Osteocyte (in vitro differentiated cells): ENCODE measurements around the gene MRPL14. TPM values are rescaled to one million over a fixed set of nuclear protein-coding genes. Genes with fewer than 3 reads are reported as not detected.
A peak's percentile ranks its signal among the peaks of the same experiment; 100 is the strongest.

ENCODE experiments used
- DNase-seq: peaks from one replicate; pipeline ENCODE4 v3.0.0; 2021; ENCODE audit warnings: mixed read lengths; ENCODE audit not compliant: unreplicated experiment; ENCODE audit errors: extremely low spot score
- H3K27ac Mint-ChIP-seq: one replicate; pipeline ENCODE4 v1.8.0; 2021; ENCODE audit warnings: mild to moderate bottlenecking, mixed read lengths; ENCODE audit not compliant: unreplicated experiment
- H3K27me3 Mint-ChIP-seq: one replicate; pipeline ENCODE4 v1.8.0; 2021; ENCODE audit warnings: mixed read lengths; ENCODE audit not compliant: unreplicated experiment
- H3K36me3 Mint-ChIP-seq: one replicate; pipeline ENCODE4 v1.8.0; 2021; ENCODE audit warnings: mixed read lengths; ENCODE audit not compliant: unreplicated experiment
- H3K4me1 Mint-ChIP-seq: one replicate; pipeline ENCODE4 v1.8.0; 2021; ENCODE audit warnings: mixed read lengths; ENCODE audit not compliant: unreplicated experiment
- H3K4me3 Mint-ChIP-seq: one replicate; pipeline ENCODE4 v1.8.0; 2021; ENCODE audit warnings: mild to moderate bottlenecking, moderate library complexity, mixed read lengths; ENCODE audit not compliant: unreplicated experiment
- H3K9me3 Mint-ChIP-seq: one replicate; pipeline ENCODE4 v1.8.0; 2021; ENCODE audit warnings: mixed read lengths; ENCODE audit not compliant: unreplicated experiment
- total RNA-seq: library from RNA; stranded (reverse); gene quantifications from 2 replicates; pipeline ENCODE4 v1.2.1, GENCODE V29; 2021
- TF ChIP-seq, protein P1 (sequence below): fragments of 200-600 bp; sonication (generic); IDR thresholded peaks from 2 replicates; pipeline ENCODE4 v1.5.0; 2021; ENCODE audit warnings: antibody characterized with exemption, mild to moderate bottlenecking, moderate library complexity

Gene MRPL14
- total RNA-seq, 1 donor from 2014 or later: 36.5 TPM

DNA sequence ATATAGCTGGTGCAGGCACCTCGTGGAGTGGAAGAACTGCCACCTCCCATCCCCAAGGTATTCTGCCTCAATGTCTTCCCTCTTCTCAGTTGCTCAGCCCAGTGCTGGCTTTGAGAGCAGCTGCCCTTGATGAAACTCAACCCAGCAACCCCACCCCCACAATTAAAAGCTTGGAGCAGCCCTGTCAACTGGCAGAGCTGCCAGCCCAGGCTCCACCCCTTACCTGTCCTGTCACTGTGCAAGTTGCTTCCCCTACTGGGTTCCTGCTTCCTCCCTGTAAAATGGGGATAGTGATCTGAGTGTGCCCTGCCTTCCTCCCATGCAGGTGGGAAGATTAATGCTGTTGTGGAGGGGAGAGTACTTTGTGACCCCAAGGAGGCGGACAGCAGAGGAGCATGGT is 4.6 kb upstream of the MRPL14 start:
- H3K27ac Mint-ChIP-seq: peak overlapping the region; percentile 29
- TF ChIP-seq, protein P1, sequence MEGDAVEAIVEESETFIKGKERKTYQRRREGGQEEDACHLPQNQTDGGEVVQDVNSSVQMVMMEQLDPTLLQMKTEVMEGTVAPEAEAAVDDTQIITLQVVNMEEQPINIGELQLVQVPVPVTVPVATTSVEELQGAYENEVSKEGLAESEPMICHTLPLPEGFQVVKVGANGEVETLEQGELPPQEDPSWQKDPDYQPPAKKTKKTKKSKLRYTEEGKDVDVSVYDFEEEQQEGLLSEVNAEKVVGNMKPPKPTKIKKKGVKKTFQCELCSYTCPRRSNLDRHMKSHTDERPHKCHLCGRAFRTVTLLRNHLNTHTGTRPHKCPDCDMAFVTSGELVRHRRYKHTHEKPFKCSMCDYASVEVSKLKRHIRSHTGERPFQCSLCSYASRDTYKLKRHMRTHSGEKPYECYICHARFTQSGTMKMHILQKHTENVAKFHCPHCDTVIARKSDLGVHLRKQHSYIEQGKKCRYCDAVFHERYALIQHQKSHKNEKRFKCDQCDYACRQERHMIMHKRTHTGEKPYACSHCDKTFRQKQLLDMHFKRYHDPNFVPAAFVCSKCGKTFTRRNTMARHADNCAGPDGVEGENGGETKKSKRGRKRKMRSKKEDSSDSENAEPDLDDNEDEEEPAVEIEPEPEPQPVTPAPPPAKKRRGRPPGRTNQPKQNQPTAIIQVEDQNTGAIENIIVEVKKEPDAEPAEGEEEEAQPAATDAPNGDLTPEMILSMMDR: no peak
- no peaks in the 10 kb centered on the region for H3K9me3 Mint-ChIP-seq
- DNase-seq: no peak
- H3K4me1 Mint-ChIP-seq: peaks cover 32% of the 10 kb centered on the region
- no peaks in the 10 kb centered on the region for H3K27me3 Mint-ChIP-seq
- no peak overlapping the region for H3K4me3 Mint-ChIP-seq
- peaks cover 13% of the 10 kb centered on the region for H3K36me3 Mint-ChIP-seq

DNA sequence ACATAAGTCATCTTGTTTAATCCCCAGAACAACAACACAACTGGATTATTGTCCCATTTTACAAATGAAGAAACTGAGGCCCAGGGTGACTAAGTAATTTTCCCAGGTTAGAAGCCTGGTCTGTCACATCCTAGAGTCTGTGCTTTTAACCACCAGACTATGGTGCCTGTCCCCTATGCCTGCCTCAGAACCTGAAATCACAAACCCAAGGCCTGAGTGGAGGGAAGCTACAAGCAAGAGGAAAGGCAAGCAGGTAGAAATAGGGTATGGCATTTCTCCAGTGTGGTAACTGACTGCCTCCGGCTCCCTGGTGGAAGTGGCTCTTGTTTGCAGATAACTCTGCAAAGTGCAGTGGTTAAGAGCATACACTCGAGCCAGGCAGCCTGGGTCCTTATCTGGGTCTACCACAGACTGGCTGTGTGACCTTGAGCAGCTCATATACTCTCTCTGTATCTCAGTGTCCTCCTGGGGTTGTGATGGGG is 2.6 kb upstream of the MRPL14 start:
- TF ChIP-seq, protein P1: no peak
- H3K36me3 Mint-ChIP-seq: peaks cover 4% of the 10 kb centered on the region
- no peak overlapping the region for H3K4me3 Mint-ChIP-seq
- DNase-seq: no peak
- H3K4me1 Mint-ChIP-seq: peaks cover 50% of the 10 kb centered on the region
- no peaks in the 10 kb centered on the region for H3K27me3 Mint-ChIP-seq
- no peaks in the 10 kb centered on the region for H3K9me3 Mint-ChIP-seq
- no peak overlapping the region for H3K27ac Mint-ChIP-seq

DNA sequence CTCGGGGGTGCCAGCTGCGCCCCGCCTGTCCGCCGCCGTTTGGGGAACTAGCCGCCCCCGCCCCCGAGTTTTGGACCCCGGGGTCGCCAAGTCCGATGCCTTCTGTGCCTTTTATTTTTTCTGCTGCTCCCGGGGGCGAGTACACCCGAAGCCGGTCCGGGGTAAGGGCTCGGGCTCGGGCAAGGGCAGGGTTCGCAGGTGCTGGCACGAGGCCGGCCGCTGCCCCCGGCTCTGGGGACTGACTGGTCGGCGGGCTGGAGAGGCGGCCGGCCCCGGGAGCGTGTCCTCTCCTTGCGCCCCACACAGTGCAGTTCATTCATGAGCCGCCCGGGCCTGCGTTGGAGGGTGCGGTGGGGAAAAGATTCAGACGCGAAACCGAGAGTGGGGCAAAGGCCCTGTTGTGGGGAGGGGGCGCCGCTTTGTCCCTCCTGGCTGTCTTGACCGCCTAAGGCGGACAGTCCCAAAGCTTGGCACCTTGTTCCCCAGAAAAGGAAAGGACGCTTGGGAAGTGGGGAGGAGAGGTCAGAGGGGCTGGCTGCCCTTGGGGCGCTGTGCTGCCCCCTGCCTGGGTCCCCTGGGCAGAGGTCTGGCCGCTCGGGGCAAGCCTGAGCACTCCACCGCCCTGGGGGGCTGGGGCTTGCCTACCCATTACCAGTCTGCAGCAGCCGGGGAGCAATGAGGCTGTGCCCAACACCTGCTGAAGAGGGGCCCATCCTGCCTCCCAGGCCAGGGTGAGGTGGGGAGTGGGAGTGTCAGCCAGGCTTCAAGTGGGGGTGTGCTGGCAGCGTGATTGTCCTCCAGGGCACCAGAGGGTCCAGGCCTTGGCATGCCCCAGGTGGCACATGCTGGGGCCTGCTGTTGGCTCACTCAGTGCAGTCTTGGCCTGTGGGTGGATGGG is 1.0 kb upstream of the MRPL14 start:
- no peak for DNase-seq
- Mint-ChIP-seq H3K27ac (no peak overlapping the region), H3K9me3 (no peaks in the 10 kb centered on the region), H3K36me3 (peaks cover 2% of the 10 kb centered on the region), H3K27me3 (no peaks in the 10 kb centered on the region), H3K4me3 (peak overlapping the region; percentile 84), H3K4me1 (peaks cover 60% of the 10 kb centered on the region)
- TF ChIP-seq, protein P1: no peak

DNA sequence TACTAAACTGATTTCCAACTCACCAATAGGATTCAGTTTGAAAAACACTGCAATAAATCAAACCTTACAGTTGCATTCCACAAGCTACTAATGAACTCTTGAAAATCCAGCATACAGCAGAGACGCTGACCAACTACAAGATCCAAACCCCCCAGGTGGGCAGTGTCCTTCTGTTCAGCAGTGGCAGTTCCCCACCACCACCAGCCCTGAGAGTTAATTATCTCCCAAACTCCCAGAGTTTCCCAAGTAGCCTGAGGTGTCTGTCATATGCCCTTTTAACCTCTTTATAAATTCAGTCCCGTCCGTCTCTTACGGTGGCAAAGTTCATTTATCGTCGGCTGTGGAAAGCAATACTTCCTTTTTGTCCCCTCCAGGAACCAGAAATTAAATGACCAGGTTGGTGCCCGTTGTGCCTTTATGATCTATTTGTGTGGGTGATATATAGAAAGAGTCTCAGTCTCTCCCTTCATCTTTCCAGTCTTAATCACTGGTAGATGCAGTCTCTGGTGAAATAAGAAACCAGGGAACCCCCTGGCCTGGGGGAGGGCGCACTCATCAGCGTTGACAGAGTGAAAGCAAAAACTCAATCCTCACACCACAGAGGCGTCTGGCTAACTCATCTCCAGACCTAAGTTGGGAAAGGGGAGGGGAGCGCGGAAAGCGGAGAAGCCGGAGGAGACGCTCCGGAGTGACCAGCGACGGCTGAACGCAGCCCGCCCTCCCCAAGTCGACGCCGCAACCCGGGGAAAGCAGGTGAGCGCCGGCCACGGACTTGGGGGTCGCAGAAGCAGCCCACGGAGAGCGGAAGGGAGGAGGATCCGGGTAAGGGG is 717 bp downstream of the MRPL14 start:
- TF ChIP-seq, protein P1: no peak
- no peaks in the 10 kb centered on the region for H3K9me3 Mint-ChIP-seq
- peaks cover 54% of the 10 kb centered on the region for H3K4me1 Mint-ChIP-seq
- peak; percentile 89 for DNase-seq
- H3K27ac Mint-ChIP-seq: peak overlapping the region; percentile 93
- H3K27me3 Mint-ChIP-seq: no peaks in the 10 kb centered on the region
- H3K36me3 Mint-ChIP-seq: peaks cover 2% of the 10 kb centered on the region
- peak overlapping the region; percentile 92 for H3K4me3 Mint-ChIP-seq

DNA sequence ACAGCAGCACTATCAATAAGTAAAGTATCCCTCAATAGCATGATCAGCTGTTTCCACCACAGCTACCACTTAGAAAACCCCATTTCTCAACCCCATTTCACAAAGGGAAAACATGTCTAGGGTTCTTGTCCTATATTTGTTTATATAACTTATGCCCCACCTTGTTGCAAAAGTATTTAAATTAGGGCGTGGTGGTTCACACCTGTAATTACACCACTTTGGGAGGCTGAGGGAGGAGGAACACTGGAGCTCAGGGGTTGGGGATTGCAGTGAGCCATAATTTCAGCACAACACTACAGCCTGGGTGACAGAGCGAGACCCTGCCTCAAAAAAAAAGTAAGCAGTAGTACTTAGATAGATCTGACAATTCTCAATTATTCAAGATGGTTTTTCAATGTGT is 3.7 kb downstream of the MRPL14 start:
- DNase-seq: no peak
- no peak overlapping the region for H3K4me3 Mint-ChIP-seq
- H3K27me3 Mint-ChIP-seq: no peaks in the 10 kb centered on the region
- peaks cover 57% of the 10 kb centered on the region for H3K4me1 Mint-ChIP-seq
- no peaks in the 10 kb centered on the region for H3K9me3 Mint-ChIP-seq
- TF ChIP-seq, protein P1: no peak
- H3K27ac Mint-ChIP-seq: peak overlapping the region; percentile 67
- peaks cover 2% of the 10 kb centered on the region for H3K36me3 Mint-ChIP-seq
